ENCODE data around the gene LSM7. TPM values are rescaled to one million over a fixed set of nuclear protein-coding genes. Genes with fewer than 3 reads are reported as not detected.
A peak's percentile ranks its signal among the peaks of the same experiment; 100 is the strongest.

LSM7 gene
- total and polyA plus RNA-seq, 2 of the 13 experiments (the other 11 are each of a cell fraction or from before 2014, with no cell fraction given): 140 to 205 TPM

DNA sequence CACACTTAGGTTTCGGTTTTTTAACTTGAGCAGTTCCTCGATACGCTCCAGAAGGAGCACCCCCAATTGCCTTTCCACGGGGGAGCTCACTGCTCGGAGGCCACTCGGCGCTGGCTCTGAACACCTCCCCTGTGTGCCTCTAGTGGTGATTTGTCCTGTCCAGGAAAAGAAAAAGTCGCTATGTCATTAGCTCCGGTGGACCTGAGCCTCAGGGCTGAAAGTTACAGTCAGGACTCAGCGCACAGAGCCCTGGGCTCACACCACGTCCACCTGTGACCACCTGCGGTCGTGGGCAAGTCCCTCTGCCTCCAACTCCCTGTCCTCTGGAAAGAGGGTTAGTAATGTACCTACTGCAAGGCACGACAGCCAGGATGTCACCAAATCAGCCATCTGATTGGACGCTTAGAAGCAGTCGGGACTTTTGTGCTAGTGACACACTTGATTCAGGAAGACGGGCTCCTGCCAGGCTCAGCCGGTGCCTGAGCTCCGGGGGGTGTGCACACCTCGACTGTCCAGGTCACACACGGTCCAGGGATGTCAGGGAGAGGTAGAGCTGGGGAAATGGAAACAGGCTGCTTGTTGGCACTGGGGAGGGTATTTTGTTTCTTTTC, 27.8 kb upstream of the LSM7 start (continued):
- TF ChIP-seq, protein P1, sequence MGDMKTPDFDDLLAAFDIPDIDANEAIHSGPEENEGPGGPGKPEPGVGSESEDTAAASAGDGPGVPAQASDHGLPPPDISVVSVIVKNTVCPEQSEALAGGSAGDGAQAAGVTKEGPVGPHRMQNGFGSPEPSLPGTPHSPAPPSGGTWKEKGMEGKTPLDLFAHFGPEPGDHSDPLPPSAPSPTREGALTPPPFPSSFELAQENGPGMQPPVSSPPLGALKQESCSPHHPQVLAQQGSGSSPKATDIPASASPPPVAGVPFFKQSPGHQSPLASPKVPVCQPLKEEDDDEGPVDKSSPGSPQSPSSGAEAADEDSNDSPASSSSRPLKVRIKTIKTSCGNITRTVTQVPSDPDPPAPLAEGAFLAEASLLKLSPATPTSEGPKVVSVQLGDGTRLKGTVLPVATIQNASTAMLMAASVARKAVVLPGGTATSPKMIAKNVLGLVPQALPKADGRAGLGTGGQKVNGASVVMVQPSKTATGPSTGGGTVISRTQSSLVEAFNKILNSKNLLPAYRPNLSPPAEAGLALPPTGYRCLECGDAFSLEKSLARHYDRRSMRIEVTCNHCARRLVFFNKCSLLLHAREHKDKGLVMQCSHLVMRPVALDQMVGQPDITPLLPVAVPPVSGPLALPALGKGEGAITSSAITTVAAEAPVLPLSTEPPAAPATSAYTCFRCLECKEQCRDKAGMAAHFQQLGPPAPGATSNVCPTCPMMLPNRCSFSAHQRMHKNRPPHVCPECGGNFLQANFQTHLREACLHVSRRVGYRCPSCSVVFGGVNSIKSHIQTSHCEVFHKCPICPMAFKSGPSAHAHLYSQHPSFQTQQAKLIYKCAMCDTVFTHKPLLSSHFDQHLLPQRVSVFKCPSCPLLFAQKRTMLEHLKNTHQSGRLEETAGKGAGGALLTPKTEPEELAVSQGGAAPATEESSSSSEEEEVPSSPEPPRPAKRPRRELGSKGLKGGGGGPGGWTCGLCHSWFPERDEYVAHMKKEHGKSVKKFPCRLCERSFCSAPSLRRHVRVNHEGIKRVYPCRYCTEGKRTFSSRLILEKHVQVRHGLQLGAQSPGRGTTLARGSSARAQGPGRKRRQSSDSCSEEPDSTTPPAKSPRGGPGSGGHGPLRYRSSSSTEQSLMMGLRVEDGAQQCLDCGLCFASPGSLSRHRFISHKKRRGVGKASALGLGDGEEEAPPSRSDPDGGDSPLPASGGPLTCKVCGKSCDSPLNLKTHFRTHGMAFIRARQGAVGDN (CRISPR knock-in tag; IDR thresholded peaks at IDR 0.05): 0 out of 2 replicates have a peak, but pooled peaks have one; percentile 15
- TF ChIP-seq MEF2D (CRISPR knock-in tag; IDR thresholded peaks at IDR 0.05) (no peak), KDM2A (CRISPR knock-in tag; IDR thresholded peaks at IDR 0.05; ENCODE audit: borderline replicate concordance, low read depth) (0 out of 2 replicates have a peak, but pooled peaks have one; percentile 14), POLR2A (IDR thresholded peaks at IDR 0.05; ENCODE audit: insufficient read depth in 1 of 2, low read depth in 2 of 2, low read length in 2 of 2) (no peak), ZNF317 (CRISPR knock-in tag; IDR thresholded peaks at IDR 0.05) (no peak), ZNF432 (CRISPR knock-in tag; IDR thresholded peaks at IDR 0.05; ENCODE audit: borderline replicate concordance) (no peak), YEATS4 (CRISPR knock-in tag; IDR thresholded peaks at IDR 0.05; ENCODE audit: borderline replicate concordance) (no peak)
- TF ChIP-seq, protein P2, sequence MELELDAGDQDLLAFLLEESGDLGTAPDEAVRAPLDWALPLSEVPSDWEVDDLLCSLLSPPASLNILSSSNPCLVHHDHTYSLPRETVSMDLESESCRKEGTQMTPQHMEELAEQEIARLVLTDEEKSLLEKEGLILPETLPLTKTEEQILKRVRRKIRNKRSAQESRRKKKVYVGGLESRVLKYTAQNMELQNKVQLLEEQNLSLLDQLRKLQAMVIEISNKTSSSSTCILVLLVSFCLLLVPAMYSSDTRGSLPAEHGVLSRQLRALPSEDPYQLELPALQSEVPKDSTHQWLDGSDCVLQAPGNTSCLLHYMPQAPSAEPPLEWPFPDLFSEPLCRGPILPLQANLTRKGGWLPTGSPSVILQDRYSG (CRISPR knock-in tag; IDR thresholded peaks at IDR 0.05): no peak
- TF ChIP-seq, protein P3, sequence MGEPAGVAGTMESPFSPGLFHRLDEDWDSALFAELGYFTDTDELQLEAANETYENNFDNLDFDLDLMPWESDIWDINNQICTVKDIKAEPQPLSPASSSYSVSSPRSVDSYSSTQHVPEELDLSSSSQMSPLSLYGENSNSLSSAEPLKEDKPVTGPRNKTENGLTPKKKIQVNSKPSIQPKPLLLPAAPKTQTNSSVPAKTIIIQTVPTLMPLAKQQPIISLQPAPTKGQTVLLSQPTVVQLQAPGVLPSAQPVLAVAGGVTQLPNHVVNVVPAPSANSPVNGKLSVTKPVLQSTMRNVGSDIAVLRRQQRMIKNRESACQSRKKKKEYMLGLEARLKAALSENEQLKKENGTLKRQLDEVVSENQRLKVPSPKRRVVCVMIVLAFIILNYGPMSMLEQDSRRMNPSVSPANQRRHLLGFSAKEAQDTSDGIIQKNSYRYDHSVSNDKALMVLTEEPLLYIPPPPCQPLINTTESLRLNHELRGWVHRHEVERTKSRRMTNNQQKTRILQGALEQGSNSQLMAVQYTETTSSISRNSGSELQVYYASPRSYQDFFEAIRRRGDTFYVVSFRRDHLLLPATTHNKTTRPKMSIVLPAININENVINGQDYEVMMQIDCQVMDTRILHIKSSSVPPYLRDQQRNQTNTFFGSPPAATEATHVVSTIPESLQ (CRISPR knock-in tag; conservative IDR thresholded peaks at IDR 0.05): no peak

Measured in HepG2 (cell line).